K562 (cell line): ENCODE data around the gene TLN1. TPM values are rescaled to one million over a fixed set of nuclear protein-coding genes. Genes with fewer than 3 reads are reported as not detected.
A peak's percentile ranks its signal among the peaks of the same experiment; 100 is the strongest.

Experiments
- PHF8 ChIP-seq: fragments of 200-600 bp; sonication (generic); IDR thresholded peaks from 2 replicates; pipeline ENCODE4 v1.6.1; 2012; ENCODE audit warnings: mixed run types, mild to moderate bottlenecking, inconsistent platforms, low read length, moderate library complexity, borderline replicate concordance
- TBP ChIP-seq: optimal IDR thresholded peaks from 2 replicates; pipeline ENCODE3; 2011; ENCODE audit warnings: low read depth, low read length, improper control_type of control experiment
- ZNF197 ChIP-seq: fragments of 200-800 bp; sonication (Bioruptor generic); IDR thresholded peaks from 2 replicates; pipeline ENCODE4 v1.6.1; 2016; ENCODE audit warnings: low read depth, missing genetic modification characterization, missing compliant biosample characterization
- polyA plus RNA-seq, 8 experiments: library from polyadenylated mRNA; depleted of rRNA in 4 of 8; stranded (reverse) in 5 of 8; unstranded in 3 of 8; fragments of >200 nt; fragmentation: Nextera tagmentation in 2 of 8; fragmentation: Illumina TruSeq in 1 of 8; extraction: Ambion mirVana in 2 of 8; extraction: Trizol in 1 of 8; gene quantifications; 2 replicates each; pipeline versions ENCODE4 v1.2.1 to v1.2.3, GENCODE V29; 2011 to 2014; ENCODE audit warnings: inconsistent platforms in 1 of 8, missing spikeins in 1 of 8
- total RNA-seq, 7 experiments: library from RNA; depleted of rRNA in 6 of 7; stranded (reverse); fragments of >200 nt in 6 of 7; fragmentation: Illumina TruSeq in 2 of 7; extraction: Trizol in 2 of 7; gene quantifications; 2 replicates each; pipeline versions ENCODE4 v1.2.1 to v1.2.3, GENCODE V29; 2011 to 2021; ENCODE audit warnings: low replicate concordance in 1 of 7
- TF ChIP-seq, protein P1 (sequence below): fragments of 450-650 bp; IDR thresholded peaks from 2 replicates; pipeline ENCODE4 v1.6.1; 2016; ENCODE audit warnings: mild to moderate bottlenecking, moderate library complexity
- TF ChIP-seq, protein P2 (sequence below), 3 experiments: IDR thresholded peaks in 2 of 3; conservative IDR thresholded peaks in 1 of 3; 2 replicates each; pipeline ENCODE4 v1.5.1; 2011 to 2012; ENCODE audit warnings: low read length in 3 of 3, mild to moderate bottlenecking in 3 of 3, control low read depth in 2 of 3, improper control_type of control experiment in 1 of 3, inconsistent platforms in 1 of 3, low read depth in 1 of 3, mixed read lengths in 1 of 3, moderate library complexity in 1 of 3; ENCODE audit not compliant: insufficient read depth in 2 of 3
- TF ChIP-seq, protein P3 (sequence below): fragments of 250-450 bp; sonication (Bioruptor Pico); IDR thresholded peaks from 2 replicates; pipeline ENCODE4 v1.8.0; 2021; ENCODE audit warnings: mild to moderate bottlenecking, moderate library complexity
- TF ChIP-seq, protein P4 (sequence below): fragments of 450-650 bp; conservative IDR thresholded peaks from 2 replicates; pipeline ENCODE4 v1.6.1; 2016; ENCODE audit warnings: missing genetic modification characterization, low read depth, mild to moderate bottlenecking, missing compliant biosample characterization, moderate library complexity
- TF ChIP-seq, protein P5 (sequence below): fragments of 250-450 bp; sonication (Bioruptor Pico); IDR thresholded peaks from 2 replicates; pipeline ENCODE4 v1.4.0; 2020; ENCODE audit warnings: mild to moderate bottlenecking

Gene TLN1
- total and polyA plus RNA-seq, 9 of the 15 experiments (the other 6 are each of a cell fraction or from before 2014, with no cell fraction given) = 3.6 to 240 (median 54.8) TPM

DNA sequence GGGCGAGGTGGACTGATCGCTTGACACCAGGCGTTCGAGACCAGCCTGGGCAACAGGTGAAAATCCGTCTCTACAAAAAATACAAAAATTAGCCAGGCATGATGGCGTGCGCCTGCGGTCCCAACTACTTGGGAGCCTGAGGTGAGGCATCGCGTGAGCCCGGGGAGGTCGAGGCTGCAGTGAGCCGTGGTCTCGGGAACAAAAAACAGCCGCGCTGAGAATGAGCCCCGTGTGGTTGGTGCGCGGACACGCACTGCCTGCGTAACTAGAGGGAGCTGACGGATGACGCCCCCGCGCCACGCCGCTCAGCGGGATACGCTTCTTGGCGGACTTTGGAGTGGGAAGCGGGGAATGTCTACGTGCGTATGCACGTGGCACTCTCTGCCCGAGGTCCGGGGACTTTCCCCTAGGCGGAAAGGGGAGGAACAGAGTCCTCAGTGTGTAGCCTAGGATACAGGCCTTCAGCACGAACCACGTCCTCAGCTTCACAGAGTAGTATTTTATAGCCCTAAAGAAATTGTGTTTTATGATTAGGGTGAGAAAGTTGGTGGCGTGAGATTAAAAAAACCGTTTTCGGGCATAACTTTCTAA lies 74.4 kb downstream of the TLN1 start, which contains the start of gene RMRP (continued):
- TF ChIP-seq, protein P1, sequence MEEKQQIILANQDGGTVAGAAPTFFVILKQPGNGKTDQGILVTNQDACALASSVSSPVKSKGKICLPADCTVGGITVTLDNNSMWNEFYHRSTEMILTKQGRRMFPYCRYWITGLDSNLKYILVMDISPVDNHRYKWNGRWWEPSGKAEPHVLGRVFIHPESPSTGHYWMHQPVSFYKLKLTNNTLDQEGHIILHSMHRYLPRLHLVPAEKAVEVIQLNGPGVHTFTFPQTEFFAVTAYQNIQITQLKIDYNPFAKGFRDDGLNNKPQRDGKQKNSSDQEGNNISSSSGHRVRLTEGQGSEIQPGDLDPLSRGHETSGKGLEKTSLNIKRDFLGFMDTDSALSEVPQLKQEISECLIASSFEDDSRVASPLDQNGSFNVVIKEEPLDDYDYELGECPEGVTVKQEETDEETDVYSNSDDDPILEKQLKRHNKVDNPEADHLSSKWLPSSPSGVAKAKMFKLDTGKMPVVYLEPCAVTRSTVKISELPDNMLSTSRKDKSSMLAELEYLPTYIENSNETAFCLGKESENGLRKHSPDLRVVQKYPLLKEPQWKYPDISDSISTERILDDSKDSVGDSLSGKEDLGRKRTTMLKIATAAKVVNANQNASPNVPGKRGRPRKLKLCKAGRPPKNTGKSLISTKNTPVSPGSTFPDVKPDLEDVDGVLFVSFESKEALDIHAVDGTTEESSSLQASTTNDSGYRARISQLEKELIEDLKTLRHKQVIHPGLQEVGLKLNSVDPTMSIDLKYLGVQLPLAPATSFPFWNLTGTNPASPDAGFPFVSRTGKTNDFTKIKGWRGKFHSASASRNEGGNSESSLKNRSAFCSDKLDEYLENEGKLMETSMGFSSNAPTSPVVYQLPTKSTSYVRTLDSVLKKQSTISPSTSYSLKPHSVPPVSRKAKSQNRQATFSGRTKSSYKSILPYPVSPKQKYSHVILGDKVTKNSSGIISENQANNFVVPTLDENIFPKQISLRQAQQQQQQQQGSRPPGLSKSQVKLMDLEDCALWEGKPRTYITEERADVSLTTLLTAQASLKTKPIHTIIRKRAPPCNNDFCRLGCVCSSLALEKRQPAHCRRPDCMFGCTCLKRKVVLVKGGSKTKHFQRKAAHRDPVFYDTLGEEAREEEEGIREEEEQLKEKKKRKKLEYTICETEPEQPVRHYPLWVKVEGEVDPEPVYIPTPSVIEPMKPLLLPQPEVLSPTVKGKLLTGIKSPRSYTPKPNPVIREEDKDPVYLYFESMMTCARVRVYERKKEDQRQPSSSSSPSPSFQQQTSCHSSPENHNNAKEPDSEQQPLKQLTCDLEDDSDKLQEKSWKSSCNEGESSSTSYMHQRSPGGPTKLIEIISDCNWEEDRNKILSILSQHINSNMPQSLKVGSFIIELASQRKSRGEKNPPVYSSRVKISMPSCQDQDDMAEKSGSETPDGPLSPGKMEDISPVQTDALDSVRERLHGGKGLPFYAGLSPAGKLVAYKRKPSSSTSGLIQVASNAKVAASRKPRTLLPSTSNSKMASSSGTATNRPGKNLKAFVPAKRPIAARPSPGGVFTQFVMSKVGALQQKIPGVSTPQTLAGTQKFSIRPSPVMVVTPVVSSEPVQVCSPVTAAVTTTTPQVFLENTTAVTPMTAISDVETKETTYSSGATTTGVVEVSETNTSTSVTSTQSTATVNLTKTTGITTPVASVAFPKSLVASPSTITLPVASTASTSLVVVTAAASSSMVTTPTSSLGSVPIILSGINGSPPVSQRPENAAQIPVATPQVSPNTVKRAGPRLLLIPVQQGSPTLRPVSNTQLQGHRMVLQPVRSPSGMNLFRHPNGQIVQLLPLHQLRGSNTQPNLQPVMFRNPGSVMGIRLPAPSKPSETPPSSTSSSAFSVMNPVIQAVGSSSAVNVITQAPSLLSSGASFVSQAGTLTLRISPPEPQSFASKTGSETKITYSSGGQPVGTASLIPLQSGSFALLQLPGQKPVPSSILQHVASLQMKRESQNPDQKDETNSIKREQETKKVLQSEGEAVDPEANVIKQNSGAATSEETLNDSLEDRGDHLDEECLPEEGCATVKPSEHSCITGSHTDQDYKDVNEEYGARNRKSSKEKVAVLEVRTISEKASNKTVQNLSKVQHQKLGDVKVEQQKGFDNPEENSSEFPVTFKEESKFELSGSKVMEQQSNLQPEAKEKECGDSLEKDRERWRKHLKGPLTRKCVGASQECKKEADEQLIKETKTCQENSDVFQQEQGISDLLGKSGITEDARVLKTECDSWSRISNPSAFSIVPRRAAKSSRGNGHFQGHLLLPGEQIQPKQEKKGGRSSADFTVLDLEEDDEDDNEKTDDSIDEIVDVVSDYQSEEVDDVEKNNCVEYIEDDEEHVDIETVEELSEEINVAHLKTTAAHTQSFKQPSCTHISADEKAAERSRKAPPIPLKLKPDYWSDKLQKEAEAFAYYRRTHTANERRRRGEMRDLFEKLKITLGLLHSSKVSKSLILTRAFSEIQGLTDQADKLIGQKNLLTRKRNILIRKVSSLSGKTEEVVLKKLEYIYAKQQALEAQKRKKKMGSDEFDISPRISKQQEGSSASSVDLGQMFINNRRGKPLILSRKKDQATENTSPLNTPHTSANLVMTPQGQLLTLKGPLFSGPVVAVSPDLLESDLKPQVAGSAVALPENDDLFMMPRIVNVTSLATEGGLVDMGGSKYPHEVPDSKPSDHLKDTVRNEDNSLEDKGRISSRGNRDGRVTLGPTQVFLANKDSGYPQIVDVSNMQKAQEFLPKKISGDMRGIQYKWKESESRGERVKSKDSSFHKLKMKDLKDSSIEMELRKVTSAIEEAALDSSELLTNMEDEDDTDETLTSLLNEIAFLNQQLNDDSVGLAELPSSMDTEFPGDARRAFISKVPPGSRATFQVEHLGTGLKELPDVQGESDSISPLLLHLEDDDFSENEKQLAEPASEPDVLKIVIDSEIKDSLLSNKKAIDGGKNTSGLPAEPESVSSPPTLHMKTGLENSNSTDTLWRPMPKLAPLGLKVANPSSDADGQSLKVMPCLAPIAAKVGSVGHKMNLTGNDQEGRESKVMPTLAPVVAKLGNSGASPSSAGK = peak; percentile 98
- TF ChIP-seq, protein P2, sequence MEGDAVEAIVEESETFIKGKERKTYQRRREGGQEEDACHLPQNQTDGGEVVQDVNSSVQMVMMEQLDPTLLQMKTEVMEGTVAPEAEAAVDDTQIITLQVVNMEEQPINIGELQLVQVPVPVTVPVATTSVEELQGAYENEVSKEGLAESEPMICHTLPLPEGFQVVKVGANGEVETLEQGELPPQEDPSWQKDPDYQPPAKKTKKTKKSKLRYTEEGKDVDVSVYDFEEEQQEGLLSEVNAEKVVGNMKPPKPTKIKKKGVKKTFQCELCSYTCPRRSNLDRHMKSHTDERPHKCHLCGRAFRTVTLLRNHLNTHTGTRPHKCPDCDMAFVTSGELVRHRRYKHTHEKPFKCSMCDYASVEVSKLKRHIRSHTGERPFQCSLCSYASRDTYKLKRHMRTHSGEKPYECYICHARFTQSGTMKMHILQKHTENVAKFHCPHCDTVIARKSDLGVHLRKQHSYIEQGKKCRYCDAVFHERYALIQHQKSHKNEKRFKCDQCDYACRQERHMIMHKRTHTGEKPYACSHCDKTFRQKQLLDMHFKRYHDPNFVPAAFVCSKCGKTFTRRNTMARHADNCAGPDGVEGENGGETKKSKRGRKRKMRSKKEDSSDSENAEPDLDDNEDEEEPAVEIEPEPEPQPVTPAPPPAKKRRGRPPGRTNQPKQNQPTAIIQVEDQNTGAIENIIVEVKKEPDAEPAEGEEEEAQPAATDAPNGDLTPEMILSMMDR (IDR thresholded peaks at IDR 0.05 in 2 of 3, conservative IDR thresholded peaks at IDR 0.05 in 1 of 3; ENCODE audit: insufficient read depth in 2 of 3, low read depth in 1 of 3, low read length in 3 of 3) = peak; percentile 19 to 35 (median 25); a peak in 2 of 6 replicates
- TF ChIP-seq, protein P3, sequence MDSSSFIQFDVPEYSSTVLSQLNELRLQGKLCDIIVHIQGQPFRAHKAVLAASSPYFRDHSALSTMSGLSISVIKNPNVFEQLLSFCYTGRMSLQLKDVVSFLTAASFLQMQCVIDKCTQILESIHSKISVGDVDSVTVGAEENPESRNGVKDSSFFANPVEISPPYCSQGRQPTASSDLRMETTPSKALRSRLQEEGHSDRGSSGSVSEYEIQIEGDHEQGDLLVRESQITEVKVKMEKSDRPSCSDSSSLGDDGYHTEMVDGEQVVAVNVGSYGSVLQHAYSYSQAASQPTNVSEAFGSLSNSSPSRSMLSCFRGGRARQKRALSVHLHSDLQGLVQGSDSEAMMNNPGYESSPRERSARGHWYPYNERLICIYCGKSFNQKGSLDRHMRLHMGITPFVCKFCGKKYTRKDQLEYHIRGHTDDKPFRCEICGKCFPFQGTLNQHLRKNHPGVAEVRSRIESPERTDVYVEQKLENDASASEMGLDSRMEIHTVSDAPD (CRISPR knock-in tag) = no peak
- TF ChIP-seq ZNF197 (CRISPR knock-in tag) = no peak
- TF ChIP-seq, protein P4, sequence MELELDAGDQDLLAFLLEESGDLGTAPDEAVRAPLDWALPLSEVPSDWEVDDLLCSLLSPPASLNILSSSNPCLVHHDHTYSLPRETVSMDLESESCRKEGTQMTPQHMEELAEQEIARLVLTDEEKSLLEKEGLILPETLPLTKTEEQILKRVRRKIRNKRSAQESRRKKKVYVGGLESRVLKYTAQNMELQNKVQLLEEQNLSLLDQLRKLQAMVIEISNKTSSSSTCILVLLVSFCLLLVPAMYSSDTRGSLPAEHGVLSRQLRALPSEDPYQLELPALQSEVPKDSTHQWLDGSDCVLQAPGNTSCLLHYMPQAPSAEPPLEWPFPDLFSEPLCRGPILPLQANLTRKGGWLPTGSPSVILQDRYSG (tag) = no peak
- TF ChIP-seq PHF8 = peak; percentile 8; the same call in 1 of the 2 replicates
- TF ChIP-seq TBP = peak; percentile 99
- TF ChIP-seq, protein P5, sequence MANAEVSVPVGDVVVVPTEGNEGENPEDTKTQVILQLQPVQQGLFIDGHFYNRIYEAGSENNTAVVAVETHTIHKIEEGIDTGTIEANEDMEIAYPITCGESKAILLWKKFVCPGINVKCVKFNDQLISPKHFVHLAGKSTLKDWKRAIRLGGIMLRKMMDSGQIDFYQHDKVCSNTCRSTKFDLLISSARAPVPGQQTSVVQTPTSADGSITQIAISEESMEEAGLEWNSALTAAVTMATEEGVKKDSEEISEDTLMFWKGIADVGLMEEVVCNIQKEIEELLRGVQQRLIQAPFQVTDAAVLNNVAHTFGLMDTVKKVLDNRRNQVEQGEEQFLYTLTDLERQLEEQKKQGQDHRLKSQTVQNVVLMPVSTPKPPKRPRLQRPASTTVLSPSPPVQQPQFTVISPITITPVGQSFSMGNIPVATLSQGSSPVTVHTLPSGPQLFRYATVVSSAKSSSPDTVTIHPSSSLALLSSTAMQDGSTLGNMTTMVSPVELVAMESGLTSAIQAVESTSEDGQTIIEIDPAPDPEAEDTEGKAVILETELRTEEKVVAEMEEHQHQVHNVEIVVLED (CRISPR knock-in tag) = peak; percentile 93
